ENCODE results near the gene FERMT1.
"Not testable (repeated sequence)": the region's sequence is repeated elsewhere in the genome, so short reads cannot be mapped to it uniquely, and the experiment has no call there.

Gene FERMT1

GRCh38 chr20:6112965-6113364 lies 9.9 kb downstream of the FERMT1 start:
- H2AK5ac ChIP-seq (ENCODE audit: low read depth, low read length) = not testable (repeated sequence)
- WGBS, 2 donors (ENCODE audit: extremely low coverage in 2 of 2, insufficient read length in 2 of 2, insufficient replicate concordance in 1 of 2) = no CpG with 5 or more reads among the region's 2 CpGs

GRCh38 chr20:6108330-6108729 lies 14.5 kb downstream of the FERMT1 start:
- Histone ChIP-seq H2BK15ac (ENCODE audit: low read length) (no peak overlapping the region), H3K9ac (ENCODE audit: low read depth, low read length, poor library complexity) (no peak overlapping the region), H3K27me3 (ENCODE audit: control insufficient read depth in 3 of 3, insufficient read depth in 3 of 3, low read depth in 1 of 3, low read length in 3 of 3) (no peaks in the 10 kb centered on the region), H2BK5ac (ENCODE audit: low read length) (no peak overlapping the region), H3K14ac (ENCODE audit: low read length) (no peak overlapping the region), H4K8ac (ENCODE audit: low read depth, low read length) (no peak overlapping the region), H3K4me2 (ENCODE audit: insufficient read depth, low read length, poor library complexity, severe bottlenecking) (no peak overlapping the region), H3K4ac (ENCODE audit: low read length) (no peak overlapping the region), H3K18ac (ENCODE audit: low read length) (no peak overlapping the region), H4K91ac (ENCODE audit: low read depth, low read length, poor library complexity) (no peak overlapping the region), H3K4me1 (ENCODE audit: control insufficient read depth in 2 of 2, insufficient read depth in 1 of 2, low read depth in 1 of 2, low read length in 2 of 2) (peaks cover 0 to 2% of the 10 kb centered on the region in 2 donors), H3K4me3 (ENCODE audit: low read length in 2 of 2) (no peak overlapping the region), H3K23ac (ENCODE audit: low read depth, low read length, poor library complexity) (no peak overlapping the region), H3K9me3 (replicated peaks in 1 of 2; ENCODE audit: control insufficient read depth in 2 of 2, insufficient read depth in 1 of 2, low read depth in 1 of 2, low read length in 2 of 2) (no peaks in the 10 kb centered on the region), H2AK5ac (ENCODE audit: low read depth, low read length) (no peak overlapping the region), H2BK120ac (ENCODE audit: low read depth, low read length) (no peak overlapping the region), H2AFZ (ENCODE audit: low read length) (no peak overlapping the region), H2BK12ac (ENCODE audit: low read length) (no peak overlapping the region), H3K27ac (replicated peaks; ENCODE audit: low read length) (no peak overlapping the region), H3K36me3 (replicated peaks in 1 of 2; ENCODE audit: control insufficient read depth in 2 of 2, insufficient read depth in 2 of 2, low read length in 2 of 2) (no peaks in the 10 kb centered on the region), H3K79me1 (ENCODE audit: low read depth, low read length) (no peaks in the 10 kb centered on the region)
- WGBS, 2 donors (ENCODE audit: extremely low coverage in 2 of 2, insufficient read length in 2 of 2, insufficient replicate concordance in 1 of 2) = no CpG with 5 or more reads among the region's 3 CpGs
- DNase-seq (ENCODE audit: low spot score) = no peak

More at GRCh38 chr20:6112965-6113364, 9.9 kb downstream of the FERMT1 start:
- H2BK5ac ChIP-seq (ENCODE audit: low read length); H3K14ac ChIP-seq (ENCODE audit: low read length); H3K4me3 ChIP-seq (ENCODE audit: low read length in 2 of 2); H2BK12ac ChIP-seq (ENCODE audit: low read length); H2BK15ac ChIP-seq (ENCODE audit: low read length); H3K36me3 ChIP-seq (replicated peaks in 1 of 2; ENCODE audit: control insufficient read depth in 2 of 2, insufficient read depth in 2 of 2, low read length in 2 of 2); H3K27me3 ChIP-seq (ENCODE audit: control insufficient read depth in 3 of 3, insufficient read depth in 3 of 3, low read depth in 1 of 3, low read length in 3 of 3); H3K4ac ChIP-seq (ENCODE audit: low read length); H3K27ac ChIP-seq (replicated peaks; ENCODE audit: low read length); H3K79me1 ChIP-seq (ENCODE audit: low read depth, low read length); H4K8ac ChIP-seq (ENCODE audit: low read depth, low read length); H2AFZ ChIP-seq (ENCODE audit: low read length); H3K23ac ChIP-seq (ENCODE audit: low read depth, low read length, poor library complexity); H2BK120ac ChIP-seq (ENCODE audit: low read depth, low read length); H3K4me2 ChIP-seq (ENCODE audit: insufficient read depth, low read length, poor library complexity, severe bottlenecking); H3K18ac ChIP-seq (ENCODE audit: low read length); H4K91ac ChIP-seq (ENCODE audit: low read depth, low read length, poor library complexity); DNase-seq (ENCODE audit: low spot score); H3K9me3 ChIP-seq (replicated peaks in 1 of 2; ENCODE audit: control insufficient read depth in 2 of 2, insufficient read depth in 1 of 2, low read depth in 1 of 2, low read length in 2 of 2); H3K4me1 ChIP-seq (ENCODE audit: control insufficient read depth in 2 of 2, insufficient read depth in 1 of 2, low read depth in 1 of 2, low read length in 2 of 2); H3K9ac ChIP-seq (ENCODE audit: low read depth, low read length, poor library complexity): not testable (repeated sequence)

GRCh38 chr20:6104493-6105188 lies 18.2 kb downstream of the FERMT1 start:
- no peak overlapping the region for H3K4me2 ChIP-seq (ENCODE audit: insufficient read depth, low read length, poor library complexity, severe bottlenecking)
- no peaks in the 10 kb centered on the region for H3K9me3 ChIP-seq (replicated peaks in 1 of 2; ENCODE audit: control insufficient read depth in 2 of 2, insufficient read depth in 1 of 2, low read depth in 1 of 2, low read length in 2 of 2)
- no peak overlapping the region for H4K8ac ChIP-seq (ENCODE audit: low read depth, low read length)
- no peaks in the 10 kb centered on the region for H3K36me3 ChIP-seq (replicated peaks in 1 of 2; ENCODE audit: control insufficient read depth in 2 of 2, insufficient read depth in 2 of 2, low read length in 2 of 2)
- no peak overlapping the region for H2AFZ ChIP-seq (ENCODE audit: low read length)
- H3K4me3 ChIP-seq (ENCODE audit: low read length in 2 of 2) = no peak overlapping the region
- no peak overlapping the region for H3K4ac ChIP-seq (ENCODE audit: low read length)
- no peak overlapping the region for H2AK5ac ChIP-seq (ENCODE audit: low read depth, low read length)
- H3K27ac ChIP-seq (replicated peaks; ENCODE audit: low read length) = no peak overlapping the region
- no CpG with 5 or more reads among the region's 7 CpGs for WGBS, 2 donors (ENCODE audit: extremely low coverage in 2 of 2, insufficient read length in 2 of 2, insufficient replicate concordance in 1 of 2)
- H3K27me3 ChIP-seq (ENCODE audit: control insufficient read depth in 3 of 3, insufficient read depth in 3 of 3, low read depth in 1 of 3, low read length in 3 of 3) = no peaks in the 10 kb centered on the region
- H3K79me1 ChIP-seq (ENCODE audit: low read depth, low read length) = no peaks in the 10 kb centered on the region
- no peak overlapping the region for H2BK15ac ChIP-seq (ENCODE audit: low read length)
- no peak overlapping the region for H2BK12ac ChIP-seq (ENCODE audit: low read length)
- DNase-seq (ENCODE audit: low spot score) = no peak
- no peak overlapping the region for H2BK5ac ChIP-seq (ENCODE audit: low read length)
- H3K18ac ChIP-seq (ENCODE audit: low read length) = no peak overlapping the region
- no peak overlapping the region for H2BK120ac ChIP-seq (ENCODE audit: low read depth, low read length)
- H3K23ac ChIP-seq (ENCODE audit: low read depth, low read length, poor library complexity) = no peak overlapping the region
- H3K14ac ChIP-seq (ENCODE audit: low read length) = no peak overlapping the region
- no peak overlapping the region for H4K91ac ChIP-seq (ENCODE audit: low read depth, low read length, poor library complexity)
- no peak overlapping the region for H3K9ac ChIP-seq (ENCODE audit: low read depth, low read length, poor library complexity)
- peaks cover 0 to 2% of the 10 kb centered on the region in 2 donors for H3K4me1 ChIP-seq (ENCODE audit: control insufficient read depth in 2 of 2, insufficient read depth in 1 of 2, low read depth in 1 of 2, low read length in 2 of 2)

GRCh38 chr20:6103301-6103700 lies 19.5 kb downstream of the FERMT1 start:
- no peak overlapping the region for H2AK5ac ChIP-seq (ENCODE audit: low read depth, low read length)
- H4K91ac ChIP-seq (ENCODE audit: low read depth, low read length, poor library complexity) = no peak overlapping the region
- no peak overlapping the region for H3K14ac ChIP-seq (ENCODE audit: low read length)
- H3K23ac ChIP-seq (ENCODE audit: low read depth, low read length, poor library complexity) = no peak overlapping the region
- H3K9ac ChIP-seq (ENCODE audit: low read depth, low read length, poor library complexity) = no peak overlapping the region
- H2BK120ac ChIP-seq (ENCODE audit: low read depth, low read length) = no peak overlapping the region
- no CpG with 5 or more reads among the region's 1 CpG for WGBS, 2 donors (ENCODE audit: extremely low coverage in 2 of 2, insufficient read length in 2 of 2, insufficient replicate concordance in 1 of 2)
- no peaks in the 10 kb centered on the region for H3K27me3 ChIP-seq (ENCODE audit: control insufficient read depth in 3 of 3, insufficient read depth in 3 of 3, low read depth in 1 of 3, low read length in 3 of 3)
- no peak overlapping the region for H2BK15ac ChIP-seq (ENCODE audit: low read length)
- H4K8ac ChIP-seq (ENCODE audit: low read depth, low read length) = no peak overlapping the region
- peaks cover 0 to 2% of the 10 kb centered on the region in 2 donors for H3K4me1 ChIP-seq (ENCODE audit: control insufficient read depth in 2 of 2, insufficient read depth in 1 of 2, low read depth in 1 of 2, low read length in 2 of 2)
- no peak overlapping the region for H2BK12ac ChIP-seq (ENCODE audit: low read length)
- no peaks in the 10 kb centered on the region for H3K36me3 ChIP-seq (replicated peaks in 1 of 2; ENCODE audit: control insufficient read depth in 2 of 2, insufficient read depth in 2 of 2, low read length in 2 of 2)
- H2AFZ ChIP-seq (ENCODE audit: low read length) = no peak overlapping the region
- no peak overlapping the region for H3K4ac ChIP-seq (ENCODE audit: low read length)
- H3K79me1 ChIP-seq (ENCODE audit: low read depth, low read length) = no peaks in the 10 kb centered on the region
- H2BK5ac ChIP-seq (ENCODE audit: low read length) = no peak overlapping the region
- H3K18ac ChIP-seq (ENCODE audit: low read length) = no peak overlapping the region
- no peaks in the 10 kb centered on the region for H3K9me3 ChIP-seq (replicated peaks in 1 of 2; ENCODE audit: control insufficient read depth in 2 of 2, insufficient read depth in 1 of 2, low read depth in 1 of 2, low read length in 2 of 2)
- no peak overlapping the region for H3K4me2 ChIP-seq (ENCODE audit: insufficient read depth, low read length, poor library complexity, severe bottlenecking)
- H3K4me3 ChIP-seq (ENCODE audit: low read length in 2 of 2) = no peak overlapping the region
- no peak overlapping the region for H3K27ac ChIP-seq (replicated peaks; ENCODE audit: low read length)
- DNase-seq (ENCODE audit: low spot score) = no peak
